ENCODE measurements around the gene WBP11.
A peak's percentile ranks its signal among the peaks of the same experiment; 100 is the strongest.
"Not testable (repeated sequence)": the region's sequence is repeated elsewhere in the genome, so short reads cannot be mapped to it uniquely, and the experiment has no call there.

The WBP11 gene

DNA sequence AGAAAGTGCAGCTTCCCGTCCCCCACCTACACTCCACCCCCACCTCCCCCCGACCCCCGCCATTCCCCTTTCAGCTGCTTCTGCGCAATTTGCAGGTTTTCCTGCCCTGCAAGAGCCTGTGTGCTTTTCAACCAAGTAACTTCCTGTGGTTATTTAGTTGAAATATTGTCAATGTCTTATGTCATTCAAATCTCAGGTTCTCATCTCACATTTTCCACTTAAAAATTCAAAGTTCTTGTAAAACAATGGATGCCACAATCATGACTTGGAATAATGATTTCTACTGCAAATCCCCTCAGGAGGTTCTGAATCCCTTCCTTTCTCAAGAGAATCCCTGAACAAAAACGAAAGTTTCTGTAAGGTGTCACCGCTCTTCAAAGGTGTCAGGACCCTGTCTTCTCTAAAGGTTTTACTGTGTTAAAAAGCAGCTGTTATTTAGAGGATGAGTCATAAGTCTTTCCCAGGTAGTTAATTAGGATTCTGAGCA, 31.6 kb downstream of the WBP11 start:
- DNase-seq, result no peak

DNA sequence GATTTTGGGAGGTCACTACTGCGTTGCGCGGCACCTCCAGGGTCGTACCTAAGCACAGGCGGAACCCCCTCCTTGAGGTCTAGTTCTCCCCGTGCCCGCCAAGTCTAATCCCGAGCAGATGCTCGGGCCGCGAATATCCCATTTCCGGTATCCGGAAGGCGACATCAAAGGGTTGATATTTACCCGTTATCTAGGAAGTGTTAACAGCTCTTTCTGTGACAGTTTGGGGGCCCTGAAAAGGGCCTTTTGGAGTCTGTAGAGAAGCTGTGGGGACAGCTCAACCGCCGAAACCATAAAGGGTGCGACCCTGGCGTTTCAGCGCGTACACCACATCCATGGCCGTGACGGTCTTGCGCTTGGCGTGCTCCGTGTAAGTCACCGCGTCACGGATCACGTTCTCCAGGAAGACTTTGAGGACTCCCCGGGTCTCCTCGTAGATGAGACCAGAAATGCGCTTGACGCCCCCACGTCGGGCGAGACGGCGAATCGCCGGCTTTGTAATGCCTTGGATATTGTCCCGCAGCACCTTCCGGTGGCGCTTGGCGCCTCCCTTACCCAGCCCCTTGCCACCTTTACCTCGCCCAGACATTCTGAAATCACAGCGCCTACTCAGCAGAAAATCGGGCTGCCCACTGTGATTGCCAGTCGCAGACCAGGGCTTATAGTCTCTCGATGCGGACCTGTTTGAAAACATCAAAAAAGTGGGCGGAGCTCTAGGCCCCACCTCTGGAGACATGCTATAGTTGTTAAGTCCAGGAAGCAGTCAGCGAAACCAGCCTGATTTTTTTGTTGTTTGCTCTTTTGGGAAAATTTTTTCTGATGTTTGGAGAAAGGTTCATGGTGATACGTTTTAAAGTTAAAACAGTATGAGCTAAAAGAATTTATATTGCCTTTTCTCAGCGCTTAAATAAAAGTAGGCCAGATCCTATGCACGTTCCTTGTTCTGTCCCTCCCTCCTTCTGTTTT, 32.5 kb downstream of the WBP11 start:
- DNase-seq, result peak; percentile 93

DNA sequence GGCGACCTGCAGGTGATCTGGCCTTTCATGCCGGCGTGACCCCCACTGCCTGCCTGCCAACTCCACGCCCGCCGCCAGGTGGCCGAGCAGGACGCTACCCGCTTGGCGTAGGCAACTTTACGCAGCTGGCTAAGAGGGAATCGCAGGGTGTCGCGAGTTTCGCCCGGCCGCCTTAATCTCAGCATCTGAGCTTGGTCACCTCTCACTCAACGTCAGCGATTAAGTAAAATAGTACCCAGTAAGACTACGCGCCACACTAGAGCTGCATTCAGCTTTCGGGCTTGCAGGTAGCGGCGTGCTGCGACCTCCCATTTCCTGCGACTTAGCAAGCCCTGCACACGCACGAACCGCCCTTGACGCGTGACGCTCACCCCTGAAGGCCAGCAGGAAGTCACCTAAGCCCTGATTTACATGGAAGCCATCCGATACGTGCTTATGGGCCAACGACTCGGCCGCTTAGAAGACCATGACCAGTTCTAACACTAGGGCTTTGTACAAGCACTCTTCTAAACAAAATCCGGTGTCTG, 33.2 kb downstream of the WBP11 start:
- DNase-seq, result peak; percentile 70

DNA sequence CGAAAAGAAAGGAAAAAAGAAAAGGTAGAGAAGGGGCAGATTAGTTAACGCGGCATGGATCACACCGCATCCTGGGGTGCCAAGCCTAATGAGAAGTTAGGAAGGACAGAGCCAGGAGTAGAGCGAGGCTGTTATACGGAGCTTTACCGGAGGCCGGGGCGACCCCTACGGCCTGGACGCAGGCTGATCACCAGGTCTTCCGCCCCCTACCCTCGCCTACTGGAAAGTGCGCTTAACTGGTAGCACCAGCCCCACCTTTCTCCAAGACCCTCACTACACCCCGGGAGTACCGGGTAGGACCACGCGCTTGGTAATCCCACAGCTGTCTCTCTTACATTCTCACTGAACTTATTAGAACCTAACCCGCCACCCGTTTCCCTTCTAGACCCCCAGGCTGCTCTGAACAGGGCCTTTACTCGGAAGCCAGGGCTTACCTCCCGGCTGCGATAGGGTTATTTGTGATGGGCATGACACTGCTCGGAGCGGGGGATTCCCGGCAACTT, 33.8 kb downstream of the WBP11 start:
- no peak for DNase-seq

- peak; percentile 5 for DNase-seq
Measured at GRCh38 chr12:14768823-14769405, 34.4 kb downstream of the WBP11 start.

GRCh38 chr12:14767617-14768016, 35.7 kb downstream of the WBP11 start:
- no peak for DNase-seq

GRCh38 chr12:14766649-14767215, 36.5 kb downstream of the WBP11 start:
- DNase-seq, result no peak

DNA sequence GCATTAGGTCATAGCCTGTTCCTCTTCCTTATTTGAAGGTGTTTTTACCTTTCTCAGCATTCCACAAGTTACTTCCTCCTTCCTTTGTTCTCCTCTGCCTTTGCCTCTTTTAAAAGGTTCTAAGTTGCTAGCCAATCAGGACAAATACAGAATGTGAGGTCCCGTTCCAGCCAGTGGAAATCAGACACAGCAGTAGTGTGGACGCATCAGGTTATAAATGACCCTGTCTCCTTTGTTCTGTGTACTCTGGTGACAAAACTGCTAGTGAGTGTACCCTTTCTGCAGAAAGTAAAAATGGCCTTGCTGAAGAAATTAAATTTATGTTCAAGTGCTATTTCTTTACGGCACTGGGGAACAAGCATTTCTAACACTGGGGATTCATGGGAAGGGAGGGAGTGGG, 37.3 kb downstream of the WBP11 start:
- not testable (repeated sequence) for DNase-seq

- no peak for DNase-seq
Measured at GRCh38 chr12:14765398-14765797, 37.9 kb downstream of the WBP11 start.

DNA sequence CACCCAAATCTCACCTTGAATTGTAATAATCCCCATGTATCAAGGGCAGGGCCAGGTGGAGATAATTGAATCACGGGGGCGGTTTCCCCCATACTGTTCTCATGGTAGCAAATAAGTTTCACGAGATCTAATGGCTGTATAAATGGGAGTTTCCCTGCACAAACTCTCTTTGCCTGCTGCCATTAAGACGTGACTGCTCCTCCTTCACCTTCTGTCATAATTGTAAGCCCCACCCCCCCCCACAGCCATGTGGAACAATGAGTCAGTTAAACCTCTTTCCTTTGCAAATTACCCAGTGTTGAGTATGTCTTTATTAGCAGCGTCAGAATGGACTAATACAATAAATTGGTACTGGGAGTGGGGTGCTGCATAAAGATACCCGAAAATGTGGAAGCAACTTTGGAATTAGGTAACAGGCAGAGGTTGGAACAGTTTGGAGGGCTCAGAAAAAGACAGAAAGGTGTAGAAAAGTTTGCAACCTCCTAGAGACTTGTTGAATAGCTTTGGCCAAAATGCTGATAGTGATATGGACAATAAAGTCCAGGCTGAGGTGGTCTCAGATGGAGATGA, 43.5 kb downstream of the WBP11 start:
- DNase-seq, result not testable (repeated sequence)

GRCh38 chr12:14756334-14757143, 46.7 kb downstream of the WBP11 start:
- DNase-seq, result no peak

DNA sequence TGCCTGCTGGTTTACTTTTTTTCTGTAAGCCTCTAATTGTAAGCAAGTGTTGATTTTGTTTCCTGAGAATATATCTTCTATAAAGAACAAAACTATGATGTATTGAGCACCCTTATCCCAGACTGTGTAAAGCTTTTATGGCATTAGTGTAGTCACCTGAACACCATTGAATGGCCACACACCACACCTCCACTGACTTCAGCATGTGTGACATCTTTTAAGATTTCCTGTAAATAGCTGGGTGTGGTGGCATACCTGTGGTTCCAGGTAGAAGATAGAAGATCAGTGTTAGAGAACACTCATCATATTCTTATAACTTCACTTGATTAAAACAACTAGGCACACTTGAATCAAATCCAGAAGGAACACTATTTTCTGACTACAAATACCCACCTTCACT, 51.3 kb downstream of the WBP11 start:
- DNase-seq, result no peak

DNA sequence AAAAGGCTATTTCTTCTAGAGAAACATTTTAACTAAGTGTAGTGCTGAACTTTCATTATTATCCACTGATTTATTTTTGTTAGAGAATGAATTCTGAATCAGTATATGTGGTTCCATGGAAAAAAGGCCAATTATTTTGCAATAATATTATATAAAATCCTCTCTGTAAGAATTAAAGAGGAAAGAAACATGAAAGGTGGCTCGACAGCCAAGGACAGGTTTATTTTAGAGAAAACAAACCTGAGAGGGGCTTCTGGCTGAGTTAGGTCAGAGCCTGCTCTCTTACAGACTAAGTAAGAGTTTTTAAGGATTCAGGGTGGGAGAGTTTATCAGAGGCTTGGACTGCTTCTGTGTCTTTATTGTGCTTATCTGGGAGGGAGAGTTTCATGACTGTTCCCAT, 60.2 kb downstream of the WBP11 start:
- no peak for DNase-seq

- DNase-seq, result no peak
Measured at GRCh38 chr12:14741942-14742341, 61.3 kb downstream of the WBP11 start.

- DNase-seq, result no peak
Measured at GRCh38 chr12:14741153-14741552, 62.1 kb downstream of the WBP11 start.

DNA sequence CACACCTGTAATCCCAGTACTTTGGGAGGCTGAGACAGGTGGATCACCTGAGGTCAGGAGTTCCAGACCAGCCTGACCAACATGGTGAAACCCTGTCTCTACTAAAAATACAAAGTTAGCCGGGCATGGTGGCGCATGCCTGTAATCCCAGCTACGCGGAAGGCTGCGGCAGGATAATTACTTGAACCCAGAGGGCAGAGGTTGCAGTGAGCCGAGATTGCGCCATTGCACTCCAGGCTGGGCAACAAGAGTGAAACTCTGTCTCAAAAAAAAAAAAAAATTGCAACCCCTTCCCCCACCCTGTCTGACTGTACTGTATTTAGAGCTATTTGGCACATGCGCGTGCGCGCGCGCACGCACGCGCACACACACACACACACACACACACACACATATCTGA, 66.8 kb downstream of the WBP11 start:
- not testable (repeated sequence) for DNase-seq

All from fibroblast of skin of right quadriceps (primary cell).